ENCODE results near the gene SS18. TPM values are rescaled to one million over a fixed set of nuclear protein-coding genes. Genes with fewer than 3 reads are reported as not detected.
"Not testable (repeated sequence)": the region's sequence is repeated elsewhere in the genome, so short reads cannot be mapped to it uniquely, and the experiment has no call there.

SS18 gene
- polyA plus RNA-seq (2012; ENCODE audit: missing spikeins) = 35.6 TPM

GRCh38 chr18:26090130-26091046, at the start of gene SS18:
SS18 (minus strand) TSS chr18:26090613; CDS start chr18:26090569, 44 bp downstream.
- peak; percentile 88 for TF ChIP-seq POLR2A (IDR thresholded peaks at IDR 0.05; ENCODE audit: low read depth, low read length)
- TF ChIP-seq TAF1 (IDR thresholded peaks at IDR 0.05; ENCODE audit: borderline replicate concordance, low read depth, low read length) = peak; percentile 82; the same call in 1 of the 2 replicates
- TF ChIP-seq POLR2AphosphoS5 (IDR thresholded peaks at IDR 0.05; ENCODE audit: low read depth, low read length) = peak; percentile 88
- FAIRE-seq (peak; percentile 99), DNase-seq (ENCODE audit: insufficient read length) (peak; percentile 75)

- FAIRE-seq = no peak
- TF ChIP-seq POLR2A (IDR thresholded peaks at IDR 0.05; ENCODE audit: low read depth, low read length) = no peak
- no peak for TF ChIP-seq TAF1 (IDR thresholded peaks at IDR 0.05; ENCODE audit: borderline replicate concordance, low read depth, low read length)
- no peak for TF ChIP-seq POLR2AphosphoS5 (IDR thresholded peaks at IDR 0.05; ENCODE audit: low read depth, low read length)
These were observed 45.1 kb upstream of the SS18 start for GRCh38 chr18:26135548-26135947.

GRCh38 chr18:26134107-26134506, 43.7 kb upstream of the SS18 start:
- FAIRE-seq (no peak), DNase-seq (ENCODE audit: insufficient read length) (no peak)
- TF ChIP-seq TAF1 (IDR thresholded peaks at IDR 0.05; ENCODE audit: borderline replicate concordance, low read depth, low read length) (no peak), POLR2A (IDR thresholded peaks at IDR 0.05; ENCODE audit: low read depth, low read length) (no peak)

More at GRCh38 chr18:26135548-26135947, 45.1 kb upstream of the SS18 start:
- DNase-seq (ENCODE audit: insufficient read length) = no peak

GRCh38 chr18:26133652-26134051, 43.2 kb upstream of the SS18 start, which contains the start of gene PSMA8:
PSMA8 (plus strand) TSS chr18:26133869; CDS start chr18:26133966, 97 bp downstream.
- peak; percentile 9 for FAIRE-seq
- TF ChIP-seq TAF1 (IDR thresholded peaks at IDR 0.05; ENCODE audit: borderline replicate concordance, low read depth, low read length) = peak; percentile 66; the same call in 1 of the 2 replicates
- TF ChIP-seq POLR2AphosphoS5 (IDR thresholded peaks at IDR 0.05; ENCODE audit: low read depth, low read length) = peak; percentile 86
- peak; percentile 92 for TF ChIP-seq POLR2A (IDR thresholded peaks at IDR 0.05; ENCODE audit: low read depth, low read length)
- peak; percentile 22 for DNase-seq (ENCODE audit: insufficient read length)

- DNase-seq (ENCODE audit: insufficient read length); FAIRE-seq: not testable (repeated sequence)
These were observed 37.8 kb upstream of the SS18 start for GRCh38 chr18:26128192-26128591.

- FAIRE-seq (no peak), DNase-seq (ENCODE audit: insufficient read length) (no peak)
- TF ChIP-seq POLR2A (IDR thresholded peaks at IDR 0.05; ENCODE audit: low read depth, low read length) (no peak), POLR2AphosphoS5 (IDR thresholded peaks at IDR 0.05; ENCODE audit: low read depth, low read length) (no peak), TAF1 (IDR thresholded peaks at IDR 0.05; ENCODE audit: borderline replicate concordance, low read depth, low read length) (no peak)
These were observed 37.4 kb upstream of the SS18 start for GRCh38 chr18:26127786-26128185.

- not testable (repeated sequence) for DNase-seq (ENCODE audit: insufficient read length); FAIRE-seq
These were observed 31.6 kb upstream of the SS18 start for GRCh38 chr18:26121994-26122393.

- FAIRE-seq (no peak), DNase-seq (ENCODE audit: insufficient read length) (no peak)
- TF ChIP-seq POLR2A (IDR thresholded peaks at IDR 0.05; ENCODE audit: low read depth, low read length) = no peak
- TF ChIP-seq POLR2AphosphoS5 (IDR thresholded peaks at IDR 0.05; ENCODE audit: low read depth, low read length) = no peak
- TF ChIP-seq TAF1 (IDR thresholded peaks at IDR 0.05; ENCODE audit: borderline replicate concordance, low read depth, low read length) = no peak
These were observed 31.1 kb upstream of the SS18 start for GRCh38 chr18:26121476-26121875.

GRCh38 chr18:26119246-26119645, 28.8 kb upstream of the SS18 start:
- TF ChIP-seq POLR2AphosphoS5 (IDR thresholded peaks at IDR 0.05; ENCODE audit: low read depth, low read length) (no peak), POLR2A (IDR thresholded peaks at IDR 0.05; ENCODE audit: low read depth, low read length) (no peak), TAF1 (IDR thresholded peaks at IDR 0.05; ENCODE audit: borderline replicate concordance, low read depth, low read length) (no peak)
- no peak for DNase-seq (ENCODE audit: insufficient read length)
- no peak for FAIRE-seq

- TF ChIP-seq TAF1 (IDR thresholded peaks at IDR 0.05; ENCODE audit: borderline replicate concordance, low read depth, low read length) = no peak
- DNase-seq (ENCODE audit: insufficient read length) (no peak), FAIRE-seq (no peak)
These were observed 13.6 kb upstream of the SS18 start for GRCh38 chr18:26104035-26104434.

- FAIRE-seq = no peak
- no peak for DNase-seq (ENCODE audit: insufficient read length)
- TF ChIP-seq TAF1 (IDR thresholded peaks at IDR 0.05; ENCODE audit: borderline replicate concordance, low read depth, low read length) = no peak
- TF ChIP-seq POLR2A (IDR thresholded peaks at IDR 0.05; ENCODE audit: low read depth, low read length) = no peak
- no peak for TF ChIP-seq POLR2AphosphoS5 (IDR thresholded peaks at IDR 0.05; ENCODE audit: low read depth, low read length)
These were observed 13.2 kb upstream of the SS18 start for GRCh38 chr18:26103579-26103978.

GRCh38 chr18:26097563-26097962, 7.2 kb upstream of the SS18 start:
- no peak for DNase-seq (ENCODE audit: insufficient read length)
- FAIRE-seq = no peak
- no peak for TF ChIP-seq POLR2A (IDR thresholded peaks at IDR 0.05; ENCODE audit: low read depth, low read length)

All from GM12892 (cell line).